Measurements from ENCODE around the gene ZNF175.
A peak's percentile ranks its signal among the peaks of the same experiment; 100 is the strongest.

ZNF175 gene

GRCh38 chr19:51592521-51592920 lies 21.4 kb downstream of the ZNF175 start:
- DNase-seq (ENCODE audit: low read depth, low spot score) = no peak
- POLR2A ChIA-PET = no interaction called here
- no peak overlapping the region for H3K4me3 ChIP-seq (ENCODE audit: low read depth, low read length)
- CTCF ChIA-PET = no interaction called here
- TF ChIP-seq, protein P1, sequence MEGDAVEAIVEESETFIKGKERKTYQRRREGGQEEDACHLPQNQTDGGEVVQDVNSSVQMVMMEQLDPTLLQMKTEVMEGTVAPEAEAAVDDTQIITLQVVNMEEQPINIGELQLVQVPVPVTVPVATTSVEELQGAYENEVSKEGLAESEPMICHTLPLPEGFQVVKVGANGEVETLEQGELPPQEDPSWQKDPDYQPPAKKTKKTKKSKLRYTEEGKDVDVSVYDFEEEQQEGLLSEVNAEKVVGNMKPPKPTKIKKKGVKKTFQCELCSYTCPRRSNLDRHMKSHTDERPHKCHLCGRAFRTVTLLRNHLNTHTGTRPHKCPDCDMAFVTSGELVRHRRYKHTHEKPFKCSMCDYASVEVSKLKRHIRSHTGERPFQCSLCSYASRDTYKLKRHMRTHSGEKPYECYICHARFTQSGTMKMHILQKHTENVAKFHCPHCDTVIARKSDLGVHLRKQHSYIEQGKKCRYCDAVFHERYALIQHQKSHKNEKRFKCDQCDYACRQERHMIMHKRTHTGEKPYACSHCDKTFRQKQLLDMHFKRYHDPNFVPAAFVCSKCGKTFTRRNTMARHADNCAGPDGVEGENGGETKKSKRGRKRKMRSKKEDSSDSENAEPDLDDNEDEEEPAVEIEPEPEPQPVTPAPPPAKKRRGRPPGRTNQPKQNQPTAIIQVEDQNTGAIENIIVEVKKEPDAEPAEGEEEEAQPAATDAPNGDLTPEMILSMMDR (IDR thresholded peaks at IDR 0.05; ENCODE audit: insufficient read depth, low read length, missing control alignments) = no peak

- CTCF ChIA-PET = interaction anchor here (1.5 kb wide), 1 partner anchor 172 kb away, joined by 3 read pairs; no protein-coding TSS in a partner anchor
- no peak for DNase-seq (ENCODE audit: low read depth, low spot score)
- POLR2A ChIA-PET = no interaction called here
- TF ChIP-seq, protein P1 (IDR thresholded peaks at IDR 0.05; ENCODE audit: insufficient read depth, low read length, missing control alignments) = no peak
- peak overlapping the region; percentile 78 for H3K4me3 ChIP-seq (ENCODE audit: low read depth, low read length)
Measured at GRCh38 chr19:51593138-51593890, 22.2 kb downstream of the ZNF175 start.

- ChIA-PET CTCF (interaction anchor here (1.0 to 1.5 kb wide), 6 partner anchors 11 to 173 kb away, joined by 3 to 4 read pairs (median 3); no protein-coding TSS in a partner anchor), POLR2A (interaction anchor here (0.7 kb wide), 1 partner anchor 94 kb away, joined by 3 read pairs; no protein-coding TSS in a partner anchor)
- peak overlapping the region; percentile 78 for H3K4me3 ChIP-seq (ENCODE audit: low read depth, low read length)
- TF ChIP-seq, protein P1 (IDR thresholded peaks at IDR 0.05; ENCODE audit: insufficient read depth, low read length, missing control alignments) = no peak
- DNase-seq (ENCODE audit: low read depth, low spot score) = peak; percentile 83
Measured at GRCh38 chr19:51593969-51594773, 23.1 kb downstream of the ZNF175 start.

- DNase-seq (ENCODE audit: low read depth, low spot score) = no peak
- TF ChIP-seq, protein P1 (IDR thresholded peaks at IDR 0.05; ENCODE audit: insufficient read depth, low read length, missing control alignments) = no peak
- ChIA-PET POLR2A (interaction anchor here (0.7 kb wide), 1 partner anchor 94 kb away, joined by 3 read pairs; no protein-coding TSS in a partner anchor), CTCF (interaction anchor here (1.0 to 1.5 kb wide), 6 partner anchors 11 to 173 kb away, joined by 3 to 4 read pairs (median 3); no protein-coding TSS in a partner anchor)
- peak overlapping the region; percentile 71 for H3K4me3 ChIP-seq (ENCODE audit: low read depth, low read length)
Measured at GRCh38 chr19:51594774-51595109, 23.7 kb downstream of the ZNF175 start.

DNA sequence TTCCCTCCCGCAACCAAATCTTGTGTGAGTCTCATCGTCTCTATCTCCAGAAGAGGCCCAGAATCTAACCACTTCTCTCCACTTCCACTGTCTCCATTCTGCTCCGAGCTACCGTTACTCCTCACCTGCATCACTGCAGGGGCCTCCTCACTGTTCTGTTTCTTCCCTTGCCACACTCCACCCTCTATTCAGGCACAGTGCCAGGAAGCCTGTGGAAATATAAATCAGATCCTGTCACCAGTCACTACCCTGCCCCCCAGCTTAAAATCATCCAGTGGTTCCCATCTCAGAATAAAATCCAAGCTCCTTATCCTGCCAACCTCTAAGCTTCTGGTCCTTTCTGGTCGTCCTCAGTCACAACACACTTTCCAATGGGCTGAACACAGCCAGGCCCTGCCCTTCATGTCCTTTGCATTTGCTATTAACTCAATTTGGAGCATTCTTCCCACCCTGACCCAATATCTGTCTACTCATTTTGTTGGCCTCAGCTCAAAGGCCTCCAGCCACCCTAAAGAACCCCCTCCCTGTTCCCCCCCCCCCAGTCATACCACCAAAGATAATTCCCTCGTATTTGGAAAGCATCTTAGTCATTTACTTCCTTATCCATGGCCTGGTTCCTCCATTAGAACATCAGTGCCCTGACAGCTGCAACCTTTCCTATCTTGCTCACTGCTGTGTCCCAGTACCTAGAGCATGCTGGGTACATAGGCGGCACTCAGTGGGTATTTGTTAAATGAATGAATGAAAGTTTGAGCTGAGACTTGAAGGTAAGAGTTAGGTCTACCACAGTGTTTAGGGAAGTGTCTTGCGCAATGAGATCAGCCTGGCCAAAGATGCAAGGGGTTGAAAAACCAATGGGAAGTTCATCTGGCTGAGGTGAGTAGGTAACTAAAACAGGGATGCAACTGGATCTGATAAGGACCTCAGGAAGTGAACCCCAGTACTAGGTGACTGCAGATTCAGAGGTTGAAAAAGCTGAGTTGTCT lies 24.4 kb downstream of the ZNF175 start:
- H3K4me3 ChIP-seq (ENCODE audit: low read depth, low read length) = peak overlapping the region; percentile 71
- POLR2A ChIA-PET = no interaction called here
- no peak for DNase-seq (ENCODE audit: low read depth, low spot score)

More for the DNA sequence above, 24.4 kb downstream of the ZNF175 start:
- CTCF ChIA-PET = interaction anchor here (1.0 to 1.5 kb wide), 5 partner anchors 10 to 66 kb away, joined by 3 to 4 read pairs (median 3); no protein-coding TSS in a partner anchor
- TF ChIP-seq, protein P1 (IDR thresholded peaks at IDR 0.05; ENCODE audit: insufficient read depth, low read length, missing control alignments) = no peak

Measured in AG04449 (cell line).